ENCODE measurements around the gene RB1.
A peak's percentile ranks its signal among the peaks of the same experiment; 100 is the strongest.

Gene RB1

GRCh38 chr13:48486362-48486761 is 182.8 kb downstream of the RB1 start:
- H3K4me3 ChIP-seq (ENCODE audit: low read depth, low read length), result no peak overlapping the region
- TF ChIP-seq CTCF (IDR thresholded peaks at IDR 0.05; ENCODE audit: borderline replicate concordance, insufficient read depth, low read depth, low read length), result no peak

DNA sequence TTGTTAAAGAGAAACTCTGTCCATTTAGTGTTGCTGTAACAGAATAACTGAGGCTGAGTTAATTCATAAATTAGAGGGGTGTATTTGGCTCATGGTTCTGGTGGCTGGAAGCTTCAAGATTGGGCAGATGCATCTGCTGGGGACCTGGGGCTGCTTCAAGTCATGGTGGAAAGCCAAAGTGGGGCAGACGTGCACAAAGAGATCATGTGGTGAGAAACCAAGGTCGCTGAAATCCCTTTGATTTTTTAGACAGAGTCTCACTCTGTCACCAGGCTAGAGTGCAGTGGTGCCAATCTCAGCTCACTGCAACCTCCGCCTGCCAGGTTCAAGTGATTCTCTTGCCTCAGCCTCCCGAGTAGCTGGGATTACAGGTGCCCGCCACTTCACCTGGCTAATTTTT is 183.3 kb downstream of the RB1 start:
- no peak for TF ChIP-seq CTCF (IDR thresholded peaks at IDR 0.05; ENCODE audit: borderline replicate concordance, insufficient read depth, low read depth, low read length)
- H3K4me3 ChIP-seq (ENCODE audit: low read depth, low read length), result no peak overlapping the region

DNA sequence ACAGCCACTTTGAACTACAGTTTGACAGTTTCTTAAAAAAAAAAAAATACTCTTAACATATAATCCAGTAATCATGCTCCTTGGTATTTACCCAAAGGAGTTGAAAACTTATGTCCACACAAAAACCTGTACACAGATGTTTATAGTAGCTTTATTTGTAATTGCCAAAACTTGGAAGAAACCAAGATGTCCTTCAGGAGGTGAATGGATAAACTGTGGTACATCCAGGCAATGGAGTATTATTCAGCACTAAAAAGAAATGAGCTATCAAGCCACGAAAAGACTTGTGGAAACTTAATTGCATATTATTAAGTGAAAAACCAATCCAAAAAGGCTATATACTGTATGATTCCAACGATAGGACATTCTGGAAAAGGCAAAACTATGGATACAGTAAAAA is 184.4 kb downstream of the RB1 start:
- no peak overlapping the region for H3K4me3 ChIP-seq (ENCODE audit: low read depth, low read length)
- TF ChIP-seq CTCF (IDR thresholded peaks at IDR 0.05; ENCODE audit: borderline replicate concordance, insufficient read depth, low read depth, low read length), result no peak

GRCh38 chr13:48488995-48489394 is 185.4 kb downstream of the RB1 start:
- no peak overlapping the region for H3K4me3 ChIP-seq (ENCODE audit: low read depth, low read length)
- no peak for TF ChIP-seq CTCF (IDR thresholded peaks at IDR 0.05; ENCODE audit: borderline replicate concordance, insufficient read depth, low read depth, low read length)

- H3K4me3 ChIP-seq (ENCODE audit: low read depth, low read length), result no peak overlapping the region
- TF ChIP-seq CTCF (IDR thresholded peaks at IDR 0.05; ENCODE audit: borderline replicate concordance, insufficient read depth, low read depth, low read length), result no peak
Measured at GRCh38 chr13:48489666-48490065, 186.1 kb downstream of the RB1 start.

GRCh38 chr13:48490241-48490640 is 186.7 kb downstream of the RB1 start:
- TF ChIP-seq CTCF (IDR thresholded peaks at IDR 0.05; ENCODE audit: borderline replicate concordance, insufficient read depth, low read depth, low read length), result no peak
- H3K4me3 ChIP-seq (ENCODE audit: low read depth, low read length), result no peak overlapping the region

GRCh38 chr13:48491423-48492095 is 188.0 kb downstream of the RB1 start:
- TF ChIP-seq CTCF (IDR thresholded peaks at IDR 0.05; ENCODE audit: borderline replicate concordance, insufficient read depth, low read depth, low read length), result no peak
- peak overlapping the region; percentile 55 for H3K4me3 ChIP-seq (ENCODE audit: low read depth, low read length)
